Spleen (tissue), 11 donors: Measurements from ENCODE around the gene TWF2. TPM values are rescaled to one million over a fixed set of nuclear protein-coding genes. Genes with fewer than 3 reads are reported as not detected.
"Not testable (repeated sequence)": the region's sequence is repeated elsewhere in the genome, so short reads cannot be mapped to it uniquely, and the experiment has no call there.

Experiments used
- DNase-seq: peaks from one replicate; pipeline ENCODE4 v3.0.0-alpha.2; 2020
- H3K27ac ChIP-seq, 8 donors: fragments of 200-600 bp; sonication (generic) in 7 of 8; 1 replicate in 4 of 8; 2 replicates in 4 of 8; pipeline versions ENCODE4 v1.5.0 to v1.8.0; 2016 to 2021; ENCODE audit warnings: inconsistent platforms in 4 of 8, mild to moderate bottlenecking in 4 of 8, moderate library complexity in 1 of 8
- H3K27me3 ChIP-seq, 7 donors: fragments of 200-600 bp; sonication (generic) in 6 of 7; replicated peaks in 1 of 7; 1 replicate in 4 of 7; 2 replicates in 3 of 7; pipeline versions ENCODE4 v1.5.0 to v1.8.0; 2016 to 2021; ENCODE audit warnings: inconsistent platforms in 3 of 7, mild to moderate bottlenecking in 1 of 7
- H3K36me3 ChIP-seq, 6 donors: fragments of 200-600 bp; sonication (generic) in 5 of 6; 1 replicate in 4 of 6; 2 replicates in 2 of 6; pipeline versions ENCODE4 v1.5.0 to v1.8.0; 2016 to 2021; ENCODE audit warnings: inconsistent platforms in 2 of 6
- H3K4me1 ChIP-seq, 6 donors: fragments of 200-600 bp; sonication (generic) in 5 of 6; 1 replicate in 3 of 6; 2 replicates in 3 of 6; pipeline versions ENCODE4 v1.5.0 to v1.8.0; 2016 to 2021; ENCODE audit warnings: inconsistent platforms in 3 of 6
- H3K4me3 ChIP-seq, 8 donors: fragments of 200-600 bp; sonication (generic) in 7 of 8; 1 replicate in 4 of 8; 2 replicates in 4 of 8; pipeline versions ENCODE4 v1.5.0 to v1.8.0; 2016 to 2021; ENCODE audit warnings: inconsistent platforms in 4 of 8, mild to moderate bottlenecking in 4 of 8, moderate library complexity in 2 of 8
- H3K9me3 ChIP-seq, 8 donors: fragments of 200-600 bp; sonication (generic) in 7 of 8; 1 replicate in 4 of 8; 2 replicates in 4 of 8; pipeline versions ENCODE4 v1.5.0 to v1.8.0; 2016 to 2021; ENCODE audit warnings: inconsistent platforms in 4 of 8
- POLR2A ChIP-seq, 3 donors: fragments of 450-650 bp; IDR thresholded peaks; one replicate each; pipeline ENCODE4 v1.5.1; 2017; ENCODE audit warnings: antibody characterized with exemption in 3 of 3, mild to moderate bottlenecking in 1 of 3
- POLR2AphosphoS5 ChIP-seq, 3 donors: sonication (generic); formaldehyde crosslinking; IDR thresholded peaks; one replicate each; pipeline ENCODE4 v1.5.1; 2017; ENCODE audit warnings: antibody characterized with exemption in 3 of 3
- WGBS, 5 donors: extraction: QIAGEN DNeasy Blood & Tissue Kit in 3 of 5; methylation state at CpG; one replicate each; pipeline versions ENCODE4 v1.1.5 to v1.1.7; 2013 to 2018; 5-methylcytosine and 5-hydroxymethylcytosine counted together
- intact Hi-C: fragments of 100-400 bp; cut with DNase I; formaldehyde crosslinking; loops from one replicate; pipeline ENCODE4 v1.15.0; 2023; ENCODE audit warnings: low total_unique reads
- polyA plus RNA-seq, 3 donors: library from polyadenylated mRNA; stranded (reverse); fragments of 200-250 nt; gene quantifications; one replicate each; pipeline ENCODE4 v1.2.1, GENCODE V29; 2013
- total RNA-seq, 7 donors: library from RNA; depleted of rRNA in 3 of 7; stranded (reverse); fragments of >200 nt in 3 of 7; fragmentation: NEBNext Ultra II Directional in 4 of 7; extraction: Animal tissue kit (Norgen Biotek cat#: 25700) in 4 of 7; gene quantifications; one replicate each; pipeline versions ENCODE4 v1.1.0 to v1.2.1, GENCODE V29; 2016 to 2021
- TF ChIP-seq, protein P1 (sequence below), 11 experiments: fragments of 200-600 bp in 7 of 11; fragments of 450-650 bp in 4 of 11; sonication (generic) in 4 of 11; IDR thresholded peaks in 8 of 11; conservative IDR thresholded peaks in 3 of 11; 1 replicate in 7 of 11; 2 replicates in 4 of 11; pipeline versions ENCODE4 v1.4.0 to v1.8.0; 2016 to 2021; ENCODE audit warnings: antibody characterized with exemption in 11 of 11, inconsistent platforms in 4 of 11, mild to moderate bottlenecking in 1 of 11
- donor health status: healthy with polysubstance abuse.
- donor health status: DM: no; HTN: no; CAD: no; lungs with moderate emphysema.
- donor health status: DM: no; HTN: no; CAD: no.
- donor health status: Bipolar disorder and iron deficiency.
- donor health status: healthy.
- donor health status: DM: no; HTN: no; CAD: no.
- donor health status: DM: yes; HTN: yes; CAD: no.

The TWF2 gene
- total and polyA plus RNA-seq, 10 donors, result 47.3 to 109 (median 68.0) TPM

DNA sequence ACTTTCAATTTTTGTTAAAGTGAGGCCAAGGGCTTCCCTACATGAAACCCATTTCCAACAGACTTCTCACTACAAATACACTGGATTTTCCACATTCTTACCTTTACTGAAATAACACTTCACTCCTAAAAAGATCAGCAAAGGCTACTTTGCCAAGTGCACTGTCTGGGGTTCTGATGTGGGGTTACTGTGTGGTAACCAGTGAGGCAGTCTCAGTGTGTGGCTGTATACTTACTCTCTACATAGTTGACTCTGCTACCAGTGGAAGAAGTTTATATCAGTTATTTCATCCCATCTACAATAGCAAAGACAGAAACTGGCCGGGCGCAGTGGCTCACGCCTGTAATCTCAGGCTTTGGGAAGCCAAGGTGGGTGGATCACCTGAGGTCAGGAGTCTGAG lies 33.9 kb upstream of the TWF2 start:
- Histone ChIP-seq H3K9me3 (no peaks in the 10 kb centered on the region), H3K4me3 (no peak overlapping the region), H3K27me3 (no peaks in the 10 kb centered on the region), H3K4me1 (peaks cover 86 to 100% (median 95%) of the 10 kb centered on the region in 6 donors), H3K27ac (peak overlapping the region in 6 of 8 donors; percentile 17 to 99 (median 84)), H3K36me3 (peaks cover 0 to 72% (median 34%) of the 10 kb centered on the region in 6 donors)
- 61 to 93% (median 90%) methylated on average over 3 of the region's 3 CpGs for WGBS, 5 donors
- intact Hi-C loops, result no loop called here
- TF ChIP-seq POLR2A (IDR thresholded peaks at IDR 0.05) (no peak), POLR2AphosphoS5 (IDR thresholded peaks at IDR 0.05) (no peak)
- TF ChIP-seq, protein P1, sequence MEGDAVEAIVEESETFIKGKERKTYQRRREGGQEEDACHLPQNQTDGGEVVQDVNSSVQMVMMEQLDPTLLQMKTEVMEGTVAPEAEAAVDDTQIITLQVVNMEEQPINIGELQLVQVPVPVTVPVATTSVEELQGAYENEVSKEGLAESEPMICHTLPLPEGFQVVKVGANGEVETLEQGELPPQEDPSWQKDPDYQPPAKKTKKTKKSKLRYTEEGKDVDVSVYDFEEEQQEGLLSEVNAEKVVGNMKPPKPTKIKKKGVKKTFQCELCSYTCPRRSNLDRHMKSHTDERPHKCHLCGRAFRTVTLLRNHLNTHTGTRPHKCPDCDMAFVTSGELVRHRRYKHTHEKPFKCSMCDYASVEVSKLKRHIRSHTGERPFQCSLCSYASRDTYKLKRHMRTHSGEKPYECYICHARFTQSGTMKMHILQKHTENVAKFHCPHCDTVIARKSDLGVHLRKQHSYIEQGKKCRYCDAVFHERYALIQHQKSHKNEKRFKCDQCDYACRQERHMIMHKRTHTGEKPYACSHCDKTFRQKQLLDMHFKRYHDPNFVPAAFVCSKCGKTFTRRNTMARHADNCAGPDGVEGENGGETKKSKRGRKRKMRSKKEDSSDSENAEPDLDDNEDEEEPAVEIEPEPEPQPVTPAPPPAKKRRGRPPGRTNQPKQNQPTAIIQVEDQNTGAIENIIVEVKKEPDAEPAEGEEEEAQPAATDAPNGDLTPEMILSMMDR (IDR thresholded peaks at IDR 0.05 in 8 of 11, conservative IDR thresholded peaks at IDR 0.05 in 3 of 11), result no peak
- no peak for DNase-seq

- peaks cover 85 to 100% (median 96%) of the 10 kb centered on the region in 6 donors for H3K4me1 ChIP-seq
- H3K36me3 ChIP-seq, result peaks cover 0 to 79% (median 38%) of the 10 kb centered on the region in 6 donors
- H3K9me3 ChIP-seq, H3K27me3 ChIP-seq, DNase-seq, intact Hi-C loops: not testable (repeated sequence)
- peak overlapping the region; percentile 20 to 99 (median 76) for H3K27ac ChIP-seq
- H3K4me3 ChIP-seq, result peak overlapping the region in 3 of 8 donors; percentile 0 to 53 (median 2)
- WGBS, 5 donors, result 87 to 96% (median 91%) methylated on average over 9 of the region's 9 CpGs
Observed at GRCh38 chr3:52272172-52272571, 33.2 kb upstream of the TWF2 start.

GRCh38 chr3:52270252-52270754 lies 31.3 kb upstream of the TWF2 start:
- peak; percentile 79 for DNase-seq
- TF ChIP-seq POLR2AphosphoS5 (IDR thresholded peaks at IDR 0.05) (peak in 2 of 3 donors; percentile 39 to 42), POLR2A (IDR thresholded peaks at IDR 0.05) (no peak)
- TF ChIP-seq, protein P1 (IDR thresholded peaks at IDR 0.05 in 8 of 11, conservative IDR thresholded peaks at IDR 0.05 in 3 of 11), result no peak
- H3K4me3 ChIP-seq, result peak overlapping the region in 1 of 8 donors; percentile 53
- peak overlapping the region; percentile 52 to 99 (median 76) for H3K27ac ChIP-seq
- peaks cover 66 to 88% (median 78%) of the 10 kb centered on the region in 6 donors for H3K4me1 ChIP-seq
- no peaks in the 10 kb centered on the region for H3K9me3 ChIP-seq
- intact Hi-C loops, result no loop called here
- WGBS, 5 donors, result 15 to 25% (median 18%) methylated on average over 9 of the region's 9 CpGs
- H3K27me3 ChIP-seq, result no peaks in the 10 kb centered on the region
- peaks cover 4 to 91% (median 55%) of the 10 kb centered on the region in 6 donors for H3K36me3 ChIP-seq

- peak overlapping the region; percentile 52 to 99 (median 76) for H3K27ac ChIP-seq
- TF ChIP-seq POLR2A (IDR thresholded peaks at IDR 0.05), result no peak
- TF ChIP-seq POLR2AphosphoS5 (IDR thresholded peaks at IDR 0.05), result no peak
- TF ChIP-seq, protein P1 (IDR thresholded peaks at IDR 0.05 in 8 of 11, conservative IDR thresholded peaks at IDR 0.05 in 3 of 11), result no peak
- H3K36me3 ChIP-seq, result peaks cover 4 to 91% (median 58%) of the 10 kb centered on the region in 6 donors
- no peaks in the 10 kb centered on the region for H3K9me3 ChIP-seq
- no peak for DNase-seq
- intact Hi-C loops, result no loop called here
- no peaks in the 10 kb centered on the region for H3K27me3 ChIP-seq
- H3K4me3 ChIP-seq, result peak overlapping the region in 1 of 8 donors; percentile 53
- WGBS, 5 donors, result 36 to 66% (median 45%) methylated on average over 3 of the region's 3 CpGs
- peaks cover 62 to 86% (median 75%) of the 10 kb centered on the region in 6 donors for H3K4me1 ChIP-seq
Observed at GRCh38 chr3:52269776-52270175, 30.8 kb upstream of the TWF2 start.
